HG02678 (cell line): Measurements from ENCODE around the gene NLGN4Y.

ENCODE experiments used
- ATAC-seq: cut with Tn5 transposase; IDR thresholded peaks from one replicate; pipeline ENCODE4 v1.9.1; 2021; ENCODE audit warnings: mild to moderate bottlenecking, moderate library complexity; ENCODE audit not compliant: unreplicated experiment

Gene NLGN4Y

GRCh38 chrY:14644157-14644952, 120.0 kb downstream of the NLGN4Y start:
- no peak for ATAC-seq

DNA sequence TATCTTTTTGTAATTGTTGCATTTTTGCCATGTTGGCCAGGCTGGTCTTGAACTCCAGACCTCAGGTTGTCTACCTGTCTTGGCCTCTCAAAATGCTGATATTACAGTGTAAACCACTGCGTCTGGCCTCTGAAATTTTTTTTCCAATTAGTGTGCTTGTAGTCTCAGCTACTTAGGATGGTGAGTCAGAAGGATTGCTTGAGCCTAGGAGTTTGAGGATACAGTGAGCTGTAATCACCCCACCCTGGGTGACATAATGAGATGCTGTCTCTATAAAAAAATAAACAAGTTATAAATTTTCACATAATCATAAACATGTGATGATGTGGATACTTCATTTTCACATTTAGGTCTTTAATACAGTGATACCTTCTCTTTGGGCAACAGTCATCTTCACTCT, 154.9 kb downstream of the NLGN4Y start:
- ATAC-seq, result no peak

- ATAC-seq, result no peak
Observed at GRCh38 chrY:14694543-14694942, 170.2 kb downstream of the NLGN4Y start.

GRCh38 chrY:14708158-14708557, 183.8 kb downstream of the NLGN4Y start:
- no peak for ATAC-seq

DNA sequence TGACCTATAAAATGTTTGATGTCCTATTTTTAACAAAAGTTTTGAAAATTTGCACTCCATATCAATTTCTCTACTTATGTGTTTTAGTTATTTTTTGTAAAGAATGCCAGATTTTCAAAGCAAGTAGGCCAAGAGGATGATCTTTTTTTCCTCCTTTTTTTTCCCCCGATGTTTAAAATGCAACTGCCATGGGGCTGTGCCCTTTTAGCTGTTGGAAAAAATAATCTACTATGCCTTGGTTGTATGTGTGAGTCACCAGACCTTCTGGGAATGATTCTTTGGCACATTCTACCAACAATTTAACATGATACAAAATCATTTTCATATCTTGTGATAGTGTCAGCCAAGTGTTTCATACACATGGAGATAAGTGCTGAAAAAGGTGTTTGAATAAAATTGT, 217.3 kb downstream of the NLGN4Y start:
- no peak for ATAC-seq

DNA sequence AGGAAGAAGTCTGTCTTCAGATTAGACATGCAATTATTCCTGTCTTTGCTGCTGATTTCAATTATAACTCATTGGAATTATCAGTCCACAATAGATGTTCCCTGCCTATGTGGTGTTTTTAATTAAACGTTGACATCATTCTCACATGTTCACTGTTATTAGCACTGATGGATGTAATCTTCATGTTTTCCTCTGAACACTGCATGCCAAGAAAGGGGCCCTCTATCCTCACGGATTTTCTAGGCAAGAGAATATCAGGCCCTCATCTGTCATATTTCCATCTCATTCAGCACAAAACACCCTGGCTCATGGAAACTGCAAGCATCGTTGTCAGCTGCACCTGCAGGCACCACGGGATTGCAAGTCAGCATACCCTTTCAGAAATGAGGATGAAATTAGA, 224.0 kb downstream of the NLGN4Y start:
- ATAC-seq, result no peak

- no peak for ATAC-seq
Observed at GRCh38 chrY:14755571-14755970, 231.2 kb downstream of the NLGN4Y start.

DNA sequence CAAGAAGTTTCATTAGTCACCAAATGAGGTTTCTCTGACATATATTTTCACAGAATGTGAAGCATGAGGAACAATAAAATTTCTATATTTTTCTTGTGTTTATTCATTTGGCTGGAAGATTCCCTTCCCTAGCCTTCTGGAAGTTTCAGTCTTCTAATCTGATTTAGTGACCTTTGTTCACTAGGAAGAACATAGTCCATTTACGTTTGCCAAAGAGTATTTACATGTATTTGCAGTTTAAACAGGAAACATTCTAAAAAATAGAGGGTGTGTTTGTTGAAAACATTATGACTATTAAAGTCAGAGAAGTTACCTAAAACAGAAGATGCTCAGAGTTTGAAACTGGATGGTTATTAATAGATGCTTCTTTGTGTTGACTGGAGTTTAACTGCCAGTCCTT, 238.6 kb downstream of the NLGN4Y start:
- no peak for ATAC-seq

DNA sequence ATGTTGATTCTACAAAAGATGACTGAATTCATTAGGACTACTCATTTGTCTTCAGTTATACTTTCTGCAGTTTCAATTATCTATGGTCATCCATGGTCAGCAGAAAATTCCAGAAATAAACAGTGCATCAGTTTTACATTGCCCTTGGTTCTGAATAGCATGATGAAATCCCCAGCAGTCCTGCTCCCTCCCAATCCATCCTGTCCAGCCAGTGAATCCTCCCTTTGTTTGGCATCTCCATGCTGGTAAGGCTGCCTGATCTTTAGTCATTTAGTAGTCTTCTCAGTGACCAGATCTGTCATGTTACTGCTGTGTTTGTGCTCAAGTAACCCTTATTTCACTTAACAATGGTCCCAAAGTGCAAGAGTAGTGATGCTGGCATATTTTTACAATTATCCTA, 239.3 kb downstream of the NLGN4Y start:
- no peak for ATAC-seq

DNA sequence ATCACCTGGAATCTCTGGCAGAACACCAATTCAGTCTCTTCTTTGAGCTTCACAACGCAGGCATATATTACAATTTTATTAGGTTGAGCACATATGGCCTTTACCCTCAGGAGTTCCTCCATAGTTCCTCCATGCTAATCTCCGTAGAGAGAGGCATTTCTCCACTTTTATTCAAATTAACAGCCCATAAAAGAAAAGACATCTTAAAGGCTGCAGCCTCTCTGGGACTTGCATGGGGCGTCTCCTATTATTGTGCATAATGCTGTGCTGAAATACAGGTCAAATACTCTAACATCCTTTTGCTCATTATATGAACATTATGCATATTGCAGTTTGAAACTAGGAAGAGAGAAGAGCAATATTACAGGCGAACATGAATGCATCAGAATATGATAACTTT, 253.9 kb downstream of the NLGN4Y start:
- no peak for ATAC-seq

DNA sequence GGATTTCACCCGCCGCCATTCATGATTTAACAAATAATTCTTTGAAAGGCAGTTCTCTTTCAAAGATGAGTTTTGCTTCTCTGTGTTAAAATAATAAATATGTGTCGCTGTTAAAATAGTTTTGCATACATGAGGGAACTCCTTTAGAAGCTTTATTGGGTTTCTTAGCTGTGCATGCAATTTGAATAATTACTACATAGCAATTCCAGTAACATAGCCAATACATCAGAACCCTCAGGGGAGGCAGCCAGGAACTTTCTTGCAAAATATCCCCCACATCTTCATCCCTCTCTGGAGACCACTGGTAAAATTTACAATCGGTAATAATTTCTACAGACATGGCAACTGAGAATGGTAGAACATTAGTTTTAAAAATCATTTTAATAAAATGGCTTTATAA, 268.8 kb downstream of the NLGN4Y start:
- ATAC-seq, result no peak

DNA sequence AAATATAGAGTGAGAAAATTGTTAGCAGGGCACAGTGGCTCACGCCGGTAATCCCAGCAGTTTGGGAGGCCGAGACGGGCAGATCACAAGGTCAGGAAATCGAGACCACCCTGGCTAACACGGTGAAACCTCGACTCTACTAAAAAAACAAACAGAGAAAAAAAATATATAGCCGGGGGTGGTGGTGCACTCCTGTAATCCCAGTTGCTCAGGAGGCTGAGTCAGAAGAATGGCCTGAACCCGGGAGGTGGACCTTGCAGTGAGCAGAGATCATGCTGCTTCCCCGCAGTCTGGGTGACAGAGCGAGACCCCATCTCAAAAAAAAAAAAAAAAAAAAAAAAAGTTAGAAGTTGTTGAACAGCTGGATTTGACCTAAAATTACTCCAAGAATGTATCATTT, 269.3 kb downstream of the NLGN4Y start:
- no peak for ATAC-seq

- no peak for ATAC-seq
Observed at GRCh38 chrY:14798010-14798409, 273.7 kb downstream of the NLGN4Y start.

DNA sequence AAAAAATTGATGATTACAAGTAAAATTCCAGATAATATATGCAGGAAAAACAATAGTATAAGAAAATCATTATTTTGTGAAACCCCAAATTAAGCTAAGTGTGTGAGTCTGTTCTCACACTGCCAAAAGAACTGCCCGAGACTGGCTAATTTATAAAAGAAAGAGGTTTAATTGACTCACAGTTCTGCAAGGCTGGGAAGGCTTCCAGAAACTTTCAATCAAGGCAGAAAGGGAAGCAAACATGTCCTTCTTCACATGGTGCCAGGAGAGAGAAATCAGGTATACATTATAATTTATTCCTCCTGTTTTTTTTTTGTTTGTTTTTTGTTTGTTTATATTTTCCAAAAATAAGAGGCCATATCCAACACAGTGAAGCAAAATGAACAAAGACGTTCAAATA, 276.8 kb downstream of the NLGN4Y start:
- no peak for ATAC-seq

- ATAC-seq, result no peak
Observed at GRCh38 chrY:14802125-14802524, 277.8 kb downstream of the NLGN4Y start.

DNA sequence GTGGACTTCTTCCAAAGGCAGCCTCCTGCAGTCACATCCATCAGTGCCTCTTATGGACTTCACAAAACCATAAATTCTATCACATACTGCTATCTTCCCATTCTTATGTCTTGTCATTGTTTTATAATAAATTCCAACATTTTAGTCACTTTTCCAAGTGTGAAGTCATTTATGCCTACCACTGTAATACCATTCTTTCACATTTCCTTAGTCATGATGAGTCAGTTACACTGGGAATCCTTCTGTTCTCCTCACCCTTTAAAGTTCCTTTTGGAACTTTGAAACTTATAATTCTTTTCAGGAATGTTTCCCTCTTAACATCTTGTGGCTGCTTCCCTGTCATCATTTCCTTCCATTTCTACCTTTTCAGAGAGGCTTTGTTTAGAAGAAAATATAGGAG, 279.7 kb downstream of the NLGN4Y start:
- ATAC-seq, result no peak

- no peak for ATAC-seq
Observed at GRCh38 chrY:14818452-14818851, 294.1 kb downstream of the NLGN4Y start.

GRCh38 chrY:14822201-14822600, 297.9 kb downstream of the NLGN4Y start:
- ATAC-seq, result no peak

GRCh38 chrY:14822906-14823305, 298.6 kb downstream of the NLGN4Y start:
- ATAC-seq, result no peak

DNA sequence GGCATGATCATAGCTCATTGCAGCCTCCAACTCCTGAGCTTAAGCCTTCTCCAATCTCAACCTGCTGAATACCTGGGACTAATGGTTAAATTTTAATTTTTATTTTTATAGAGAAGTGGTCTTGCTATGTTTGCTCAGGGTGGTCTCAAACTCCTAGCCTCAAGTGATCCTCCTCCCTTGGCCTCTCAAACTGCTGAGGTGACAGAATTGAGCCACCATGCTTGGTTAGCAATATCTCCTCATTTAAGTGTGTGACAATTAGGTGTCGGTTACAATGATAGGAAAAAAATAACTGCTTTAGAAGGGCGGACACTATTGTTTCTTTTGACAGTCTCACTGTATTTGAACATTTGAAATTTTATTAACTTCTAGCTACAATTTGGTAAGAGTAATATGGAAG, 300.3 kb downstream of the NLGN4Y start:
- ATAC-seq, result no peak

- no peak for ATAC-seq
Observed at GRCh38 chrY:14825728-14826127, 301.4 kb downstream of the NLGN4Y start.

GRCh38 chrY:14828531-14828930, 304.2 kb downstream of the NLGN4Y start:
- no peak for ATAC-seq

GRCh38 chrY:14829366-14829885, 305.1 kb downstream of the NLGN4Y start:
- no peak for ATAC-seq
